Measurements from ENCODE around the gene ZNF225. TPM values are rescaled to one million over a fixed set of nuclear protein-coding genes. Genes with fewer than 3 reads are reported as not detected.
"Not testable (repeated sequence)": the region's sequence is repeated elsewhere in the genome, so short reads cannot be mapped to it uniquely, and the experiment has no call there.

The ZNF225 gene
- total RNA-seq, 1 donor = 7.3 TPM

- DNase-seq (ENCODE audit: low read depth) = no peak
- no peak for TF ChIP-seq CTCF (IDR thresholded peaks at IDR 0.05; ENCODE audit: insufficient read depth, low read depth, low read length)
- H3K4me3 ChIP-seq (ENCODE audit: low read depth, low read length) = peak overlapping the region; percentile 90
Observed at GRCh38 chr19:44113784-44114390, 688 bp downstream of the ZNF225 start.

GRCh38 chr19:44121162-44121561, 8.0 kb downstream of the ZNF225 start:
- DNase-seq (ENCODE audit: low read depth); H3K4me3 ChIP-seq (ENCODE audit: low read depth, low read length): not testable (repeated sequence)

- H3K4me3 ChIP-seq (ENCODE audit: low read depth, low read length) = no peak overlapping the region
- DNase-seq (ENCODE audit: low read depth) = no peak
- no peak for TF ChIP-seq CTCF (IDR thresholded peaks at IDR 0.05; ENCODE audit: insufficient read depth, low read depth, low read length)
Observed at GRCh38 chr19:44131955-44132354, 18.8 kb downstream of the ZNF225 start.

- peak within 1 kb of the TSS; percentile 95 for H3K4me3 ChIP-seq (ENCODE audit: low read depth, low read length)
- no peak for TF ChIP-seq CTCF (IDR thresholded peaks at IDR 0.05; ENCODE audit: insufficient read depth, low read depth, low read length)
- peak; percentile 81 for DNase-seq (ENCODE audit: low read depth)
Observed at GRCh38 chr19:44141191-44142058, 28.2 kb downstream of the ZNF225 start, which contains the start of gene ZNF234. Gene ZNF234 (plus strand): TSS chr19:44141554. CDS start chr19:44144633, 3,079 bp downstream.

GRCh38 chr19:44142059-44142433, 28.8 kb downstream of the ZNF225 start:
- DNase-seq (ENCODE audit: low read depth) = peak; percentile 39
- peak overlapping the region; percentile 95 for H3K4me3 ChIP-seq (ENCODE audit: low read depth, low read length)
- TF ChIP-seq CTCF (IDR thresholded peaks at IDR 0.05; ENCODE audit: insufficient read depth, low read depth, low read length) = no peak

- DNase-seq (ENCODE audit: low read depth) = no peak
- no peak overlapping the region for H3K4me3 ChIP-seq (ENCODE audit: low read depth, low read length)
- no peak for TF ChIP-seq CTCF (IDR thresholded peaks at IDR 0.05; ENCODE audit: insufficient read depth, low read depth, low read length)
Observed at GRCh38 chr19:44149776-44150175, 36.6 kb downstream of the ZNF225 start.

GRCh38 chr19:44151491-44151890, 38.3 kb downstream of the ZNF225 start:
- no peak for TF ChIP-seq CTCF (IDR thresholded peaks at IDR 0.05; ENCODE audit: insufficient read depth, low read depth, low read length)
- DNase-seq (ENCODE audit: low read depth) = no peak
- H3K4me3 ChIP-seq (ENCODE audit: low read depth, low read length) = no peak overlapping the region

Measured in fibroblast of villous mesenchyme (primary cell).